ENCODE measurements around the gene CATSPERB. TPM values are rescaled to one million over a fixed set of nuclear protein-coding genes. Genes with fewer than 3 reads are reported as not detected.

The CATSPERB gene
- total RNA-seq, 4 donors from 2014 or later = 0.11 to 2.9 (median 0.91) TPM

DNA sequence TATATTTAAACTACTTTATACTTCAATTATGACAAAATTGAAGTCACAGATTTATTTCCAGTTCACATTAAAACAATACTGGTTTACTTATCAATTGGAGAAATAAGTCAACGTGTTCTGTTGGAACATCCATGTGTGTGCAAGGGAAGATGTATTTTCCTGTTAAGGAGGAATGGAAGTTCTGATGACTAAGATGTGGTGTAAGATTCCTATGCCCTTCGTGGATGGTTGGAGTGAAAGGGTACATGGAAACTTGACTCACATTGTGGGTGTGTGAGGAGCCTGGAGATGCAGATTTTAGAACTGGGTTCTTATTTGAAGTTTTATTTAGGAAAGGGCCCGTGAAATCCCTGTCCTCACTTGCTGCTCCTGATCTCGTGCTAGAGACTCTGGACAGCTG, 95.3 kb downstream of the CATSPERB start:
- DNase-seq (ENCODE audit: extremely low spot score) = no peak
- Histone ChIP-seq H3K27ac (replicated peaks in 1 of 4) (no peak overlapping the region), H3K9me3 (no peaks in the 10 kb centered on the region), H3K27me3 (no peaks in the 10 kb centered on the region), H3K4me3 (no peak overlapping the region), H3K4me1 (no peaks in the 10 kb centered on the region), H3K36me3 (no peaks in the 10 kb centered on the region)
- TF ChIP-seq EP300 (IDR thresholded peaks at IDR 0.05) (no peak), POLR2A (IDR thresholded peaks at IDR 0.05; ENCODE audit: low read depth) (no peak), POLR2AphosphoS5 (IDR thresholded peaks at IDR 0.05) (no peak)
- TF ChIP-seq, protein P1, sequence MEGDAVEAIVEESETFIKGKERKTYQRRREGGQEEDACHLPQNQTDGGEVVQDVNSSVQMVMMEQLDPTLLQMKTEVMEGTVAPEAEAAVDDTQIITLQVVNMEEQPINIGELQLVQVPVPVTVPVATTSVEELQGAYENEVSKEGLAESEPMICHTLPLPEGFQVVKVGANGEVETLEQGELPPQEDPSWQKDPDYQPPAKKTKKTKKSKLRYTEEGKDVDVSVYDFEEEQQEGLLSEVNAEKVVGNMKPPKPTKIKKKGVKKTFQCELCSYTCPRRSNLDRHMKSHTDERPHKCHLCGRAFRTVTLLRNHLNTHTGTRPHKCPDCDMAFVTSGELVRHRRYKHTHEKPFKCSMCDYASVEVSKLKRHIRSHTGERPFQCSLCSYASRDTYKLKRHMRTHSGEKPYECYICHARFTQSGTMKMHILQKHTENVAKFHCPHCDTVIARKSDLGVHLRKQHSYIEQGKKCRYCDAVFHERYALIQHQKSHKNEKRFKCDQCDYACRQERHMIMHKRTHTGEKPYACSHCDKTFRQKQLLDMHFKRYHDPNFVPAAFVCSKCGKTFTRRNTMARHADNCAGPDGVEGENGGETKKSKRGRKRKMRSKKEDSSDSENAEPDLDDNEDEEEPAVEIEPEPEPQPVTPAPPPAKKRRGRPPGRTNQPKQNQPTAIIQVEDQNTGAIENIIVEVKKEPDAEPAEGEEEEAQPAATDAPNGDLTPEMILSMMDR (IDR thresholded peaks at IDR 0.05) = no peak
- intact Hi-C loops (cut with DNase I) = no loop called here
- 58% methylated on average over 4 of the region's 4 CpGs for WGBS

DNA sequence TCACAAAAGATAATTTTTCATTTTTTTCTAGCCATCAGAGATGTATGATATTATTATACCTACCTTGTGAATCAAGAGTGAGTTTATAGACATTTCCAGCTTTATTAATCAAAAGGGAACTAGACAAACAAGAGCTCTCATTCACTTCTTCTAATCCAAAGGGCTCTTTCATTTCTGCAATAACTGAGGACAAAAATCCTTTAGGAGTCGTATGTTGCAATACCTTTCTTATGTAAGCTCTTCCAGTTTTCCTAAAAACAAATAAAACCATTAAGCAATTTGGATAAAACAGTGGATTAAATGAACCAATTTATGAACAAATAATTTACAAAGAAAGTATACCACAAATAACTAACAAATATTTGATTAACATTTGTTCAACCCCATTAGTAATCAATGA, 107.1 kb downstream of the CATSPERB start:
- Histone ChIP-seq H3K27ac (replicated peaks in 1 of 4) (no peak overlapping the region), H3K4me1 (no peaks in the 10 kb centered on the region), H3K4me3 (no peak overlapping the region), H3K9me3 (no peaks in the 10 kb centered on the region), H3K36me3 (no peaks in the 10 kb centered on the region), H3K27me3 (no peaks in the 10 kb centered on the region)
- no peak for DNase-seq (ENCODE audit: extremely low spot score)
- intact Hi-C loops (cut with DNase I) = no loop called here
- 87% methylated on average over 1 of the region's 1 CpG for WGBS
- no peak for TF ChIP-seq POLR2A (IDR thresholded peaks at IDR 0.05; ENCODE audit: low read depth)
- TF ChIP-seq EP300 (IDR thresholded peaks at IDR 0.05) = no peak
- no peak for TF ChIP-seq POLR2AphosphoS5 (IDR thresholded peaks at IDR 0.05)
- TF ChIP-seq, protein P1 (IDR thresholded peaks at IDR 0.05) = no peak

DNA sequence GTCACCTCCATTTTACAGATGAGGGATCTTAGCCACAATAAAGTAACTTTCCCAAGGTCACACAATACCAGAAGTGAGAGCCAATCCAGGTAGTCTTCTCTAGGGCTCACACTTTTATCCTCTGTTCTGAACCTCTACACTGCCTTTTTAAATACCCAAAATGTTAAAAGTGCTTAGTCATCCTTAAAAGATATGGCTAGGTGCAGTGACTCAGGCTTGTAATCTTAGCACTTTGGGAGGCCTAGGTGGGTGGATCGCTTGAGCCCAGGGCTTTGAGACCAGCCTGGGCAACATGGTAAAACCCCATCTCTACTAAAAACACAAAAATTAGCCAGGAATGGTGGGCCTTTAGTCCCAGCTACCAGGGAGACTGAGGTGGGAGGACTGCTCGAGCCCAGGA, 117.7 kb downstream of the CATSPERB start:
- Histone ChIP-seq H3K4me3 (no peak overlapping the region), H3K36me3 (no peaks in the 10 kb centered on the region), H3K9me3 (no peaks in the 10 kb centered on the region), H3K4me1 (no peaks in the 10 kb centered on the region), H3K27me3 (no peaks in the 10 kb centered on the region), H3K27ac (replicated peaks in 1 of 4) (no peak overlapping the region)
- 40% methylated on average over 2 of the region's 2 CpGs for WGBS
- TF ChIP-seq POLR2A (IDR thresholded peaks at IDR 0.05; ENCODE audit: low read depth) (no peak), EP300 (IDR thresholded peaks at IDR 0.05) (no peak), POLR2AphosphoS5 (IDR thresholded peaks at IDR 0.05) (no peak)
- TF ChIP-seq, protein P1 (IDR thresholded peaks at IDR 0.05) = no peak
- DNase-seq (ENCODE audit: extremely low spot score) = no peak
- intact Hi-C loops (cut with DNase I) = no loop called here

DNA sequence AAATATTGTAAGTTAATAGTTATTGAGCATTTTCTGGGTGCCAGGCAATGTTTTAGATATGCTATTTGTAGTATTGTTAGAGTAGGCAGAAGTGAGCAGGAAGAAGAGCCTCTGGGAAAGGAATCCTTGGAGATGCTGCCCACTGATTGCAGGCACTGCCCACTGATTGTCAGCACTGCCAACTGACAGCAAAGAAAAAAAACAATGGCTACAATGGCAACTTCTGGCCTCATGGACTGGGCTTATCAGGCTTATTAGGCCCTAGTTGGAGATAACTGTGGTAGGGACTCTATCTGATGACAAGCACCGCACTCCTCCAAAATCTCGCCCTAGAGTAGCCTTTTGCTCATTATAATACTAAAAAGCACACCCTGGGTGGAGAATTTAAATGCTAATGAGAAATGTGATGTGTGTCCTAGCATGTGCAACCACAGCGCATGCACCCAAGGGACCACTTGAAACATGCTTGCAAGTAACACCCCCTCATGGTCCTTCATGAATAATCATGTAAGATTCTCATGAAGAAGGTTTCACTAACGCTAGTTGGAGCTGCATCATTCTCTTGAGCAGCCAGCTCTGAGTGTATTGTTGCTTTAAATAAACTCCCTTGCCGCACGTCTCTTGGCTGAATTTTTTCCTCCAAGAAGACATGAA, 118.3 kb downstream of the CATSPERB start:
- 97% methylated on average over 6 of the region's 6 CpGs for WGBS
- no peak for TF ChIP-seq POLR2A (IDR thresholded peaks at IDR 0.05; ENCODE audit: low read depth)
- TF ChIP-seq POLR2AphosphoS5 (IDR thresholded peaks at IDR 0.05) = no peak

DNA sequence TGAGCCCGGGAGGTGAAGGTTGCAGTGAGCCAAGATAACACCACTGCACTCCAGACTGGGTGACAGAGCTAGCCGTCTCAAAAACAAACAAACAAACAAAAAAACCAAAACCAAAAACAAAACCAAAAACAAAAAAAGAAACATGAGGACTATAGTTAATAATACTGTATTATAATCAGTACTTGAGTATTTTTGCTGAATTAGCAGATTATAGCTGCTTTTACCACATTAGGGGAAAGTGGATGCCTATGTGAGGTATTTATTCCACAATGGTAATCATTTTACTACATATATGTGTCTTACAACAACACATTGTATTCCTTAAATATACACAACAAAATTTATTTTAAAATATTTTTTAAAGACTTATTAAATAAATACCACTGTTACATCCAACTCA, 120.4 kb downstream of the CATSPERB start:
- H3K4me1 ChIP-seq = no peaks in the 10 kb centered on the region
- 71% methylated on average over 2 of the region's 2 CpGs for WGBS
- DNase-seq (ENCODE audit: extremely low spot score) = no peak
- H3K4me3 ChIP-seq = no peak overlapping the region
- H3K36me3 ChIP-seq = no peaks in the 10 kb centered on the region
- H3K27me3 ChIP-seq = no peaks in the 10 kb centered on the region
- H3K27ac ChIP-seq (replicated peaks in 1 of 4) = no peak overlapping the region
- H3K9me3 ChIP-seq = no peaks in the 10 kb centered on the region
- intact Hi-C loops (cut with DNase I) = no loop called here
- no peak for TF ChIP-seq POLR2AphosphoS5 (IDR thresholded peaks at IDR 0.05)
- TF ChIP-seq, protein P1 (IDR thresholded peaks at IDR 0.05) = no peak
- TF ChIP-seq POLR2A (IDR thresholded peaks at IDR 0.05; ENCODE audit: low read depth) = no peak

More for the DNA sequence above, 118.3 kb downstream of the CATSPERB start:
- intact Hi-C loops (cut with DNase I) = no loop called here
- H3K27ac ChIP-seq (replicated peaks in 1 of 4) = no peak overlapping the region
- H3K4me3 ChIP-seq = no peak overlapping the region
- H3K9me3 ChIP-seq = no peaks in the 10 kb centered on the region
- no peak for DNase-seq (ENCODE audit: extremely low spot score)
- H3K27me3 ChIP-seq = no peaks in the 10 kb centered on the region
- H3K4me1 ChIP-seq = no peaks in the 10 kb centered on the region
- no peaks in the 10 kb centered on the region for H3K36me3 ChIP-seq

Data from esophagus muscularis mucosa (tissue), 4 donors.